Stomach (tissue), 4 donors: ENCODE results near the gene VPS9D1.

Experiments used
- CTCF ChIP-seq, 7 experiments: fragments of 450-650 bp in 4 of 7; fragments of 200-600 bp in 3 of 7; sonication (generic) in 3 of 7; IDR thresholded peaks; one replicate each; pipeline ENCODE4 v1.5.1; 2016 to 2019; ENCODE audit warnings: antibody characterized with exemption in 7 of 7, control low read depth in 2 of 7, mild to moderate bottlenecking in 1 of 7
- POLR2A ChIP-seq, 4 donors: fragments of 450-650 bp; IDR thresholded peaks; one replicate each; pipeline ENCODE4 v1.6.1; 2016; ENCODE audit warnings: antibody characterized with exemption in 4 of 4, control low read depth in 2 of 4, mild to moderate bottlenecking in 1 of 4, moderate library complexity in 1 of 4
- POLR2AphosphoS5 ChIP-seq, 3 donors: sonication (generic); formaldehyde crosslinking; IDR thresholded peaks; one replicate each; pipeline ENCODE4 v1.6.1; 2016; ENCODE audit warnings: antibody characterized with exemption in 3 of 3

- TF ChIP-seq POLR2A (IDR thresholded peaks at IDR 0.05) (peak in 2 of 4 donors; percentile 45 to 47), CTCF (IDR thresholded peaks at IDR 0.05) (peak in 1 of 7 experiments; percentile 30), POLR2AphosphoS5 (IDR thresholded peaks at IDR 0.05) (peak; percentile 25 to 92 (median 82))
Observed at GRCh38 chr16:89701425-89702406, 19.0 kb downstream of the VPS9D1 start, which contains the start of gene SPATA2L.
